HAP-1 (cell line): ENCODE measurements around the gene BICDL2.
"Not testable (repeated sequence)": the region's sequence is repeated elsewhere in the genome, so short reads cannot be mapped to it uniquely, and the experiment has no call there.

Experiments used
- DNase-seq, 2 experiments: peaks; one replicate each; pipeline ENCODE4 v3.0.0-alpha.2; 2016 to 2020; ENCODE audit warnings: low spot score in 2 of 2
- H3K27me3 ChIP-seq: fragments of 250-450 bp; sonication (Bioruptor Pico); 2 replicates; pipeline ENCODE4 v1.5.1; 2020; ENCODE audit warnings: low read depth, mild to moderate bottlenecking, moderate library complexity
- H3K36me3 ChIP-seq: fragments of 250-450 bp; sonication (Bioruptor Pico); replicated peaks from 2 replicates; pipeline ENCODE4 v1.5.1; 2020; ENCODE audit warnings: mild to moderate bottlenecking
- H3K4me1 ChIP-seq: fragments of 250-450 bp; sonication (Bioruptor Pico); 2 replicates; pipeline ENCODE4 v1.5.1; 2020; ENCODE audit warnings: mild to moderate bottlenecking
- H3K4me3 ChIP-seq: fragments of 250-450 bp; sonication (Bioruptor Pico); 2 replicates; pipeline ENCODE4 v1.5.1; 2020; ENCODE audit warnings: mild to moderate bottlenecking, moderate library complexity
- H3K9me3 ChIP-seq: fragments of 250-450 bp; sonication (Bioruptor Pico); 2 replicates; pipeline ENCODE4 v1.5.1; 2020; ENCODE audit warnings: mild to moderate bottlenecking, moderate library complexity
- in situ Hi-C: fragments of 300-500 bp; cut with MboI; formaldehyde crosslinking; loops from 3 replicates; pipeline ENCODE4 v1.14.3; 2020; ENCODE audit warnings: low sequenced_read_pairs, inconsistent platforms, mixed read lengths

BICDL2 gene, protein sequence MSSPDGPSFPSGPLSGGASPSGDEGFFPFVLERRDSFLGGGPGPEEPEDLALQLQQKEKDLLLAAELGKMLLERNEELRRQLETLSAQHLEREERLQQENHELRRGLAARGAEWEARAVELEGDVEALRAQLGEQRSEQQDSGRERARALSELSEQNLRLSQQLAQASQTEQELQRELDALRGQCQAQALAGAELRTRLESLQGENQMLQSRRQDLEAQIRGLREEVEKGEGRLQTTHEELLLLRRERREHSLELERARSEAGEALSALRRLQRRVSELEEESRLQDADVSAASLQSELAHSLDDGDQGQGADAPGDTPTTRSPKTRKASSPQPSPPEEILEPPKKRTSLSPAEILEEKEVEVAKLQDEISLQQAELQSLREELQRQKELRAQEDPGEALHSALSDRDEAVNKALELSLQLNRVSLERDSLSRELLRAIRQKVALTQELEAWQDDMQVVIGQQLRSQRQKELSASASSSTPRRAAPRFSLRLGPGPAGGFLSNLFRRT

DNA sequence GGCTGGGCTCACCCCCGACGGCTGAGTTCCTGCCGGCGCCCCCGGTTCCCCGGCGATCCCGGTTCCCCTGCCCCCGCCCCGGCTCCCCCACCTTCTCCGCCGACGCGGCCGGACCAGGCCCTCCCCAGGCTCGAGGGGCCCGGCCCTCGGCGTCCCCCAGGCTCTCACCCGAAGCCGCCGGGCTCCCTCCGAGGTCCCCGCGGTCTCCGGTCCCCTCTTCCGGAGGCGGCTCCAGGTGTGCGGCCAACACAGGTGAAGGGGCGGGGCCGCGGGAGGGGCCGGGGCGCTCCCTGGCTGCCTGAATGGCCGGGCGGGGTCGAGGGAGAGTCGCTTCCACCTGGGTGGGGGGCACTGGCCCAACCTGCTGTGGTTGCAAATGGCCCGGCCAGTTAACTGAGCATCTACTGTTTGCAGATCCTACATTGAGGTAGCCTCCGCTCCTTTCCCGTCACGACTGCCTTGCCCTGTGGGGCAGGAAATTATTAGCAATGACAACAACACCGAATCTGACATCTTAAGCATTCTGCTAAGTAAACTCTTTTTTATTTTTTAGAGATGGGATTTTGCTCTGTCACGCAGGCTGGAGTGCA, at the start of gene BICDL2:
BICDL2 (minus strand) TSS at position 219 of the 590 bp plus-strand sequence. CDS start 1,448 bp downstream, outside the sequence.
- H3K9me3 ChIP-seq, result no peaks in the 10 kb centered on the region; the same call in 1 of the 2 replicates
- no peaks in the 10 kb centered on the region for H3K36me3 ChIP-seq
- peaks cover 76% of the 10 kb centered on the region for H3K27me3 ChIP-seq
- in situ Hi-C loops, result no loop called here
- H3K4me1 ChIP-seq, result no peaks in the 10 kb centered on the region
- no peak within 1 kb of the TSS for H3K4me3 ChIP-seq
- DNase-seq, result no peak

DNA sequence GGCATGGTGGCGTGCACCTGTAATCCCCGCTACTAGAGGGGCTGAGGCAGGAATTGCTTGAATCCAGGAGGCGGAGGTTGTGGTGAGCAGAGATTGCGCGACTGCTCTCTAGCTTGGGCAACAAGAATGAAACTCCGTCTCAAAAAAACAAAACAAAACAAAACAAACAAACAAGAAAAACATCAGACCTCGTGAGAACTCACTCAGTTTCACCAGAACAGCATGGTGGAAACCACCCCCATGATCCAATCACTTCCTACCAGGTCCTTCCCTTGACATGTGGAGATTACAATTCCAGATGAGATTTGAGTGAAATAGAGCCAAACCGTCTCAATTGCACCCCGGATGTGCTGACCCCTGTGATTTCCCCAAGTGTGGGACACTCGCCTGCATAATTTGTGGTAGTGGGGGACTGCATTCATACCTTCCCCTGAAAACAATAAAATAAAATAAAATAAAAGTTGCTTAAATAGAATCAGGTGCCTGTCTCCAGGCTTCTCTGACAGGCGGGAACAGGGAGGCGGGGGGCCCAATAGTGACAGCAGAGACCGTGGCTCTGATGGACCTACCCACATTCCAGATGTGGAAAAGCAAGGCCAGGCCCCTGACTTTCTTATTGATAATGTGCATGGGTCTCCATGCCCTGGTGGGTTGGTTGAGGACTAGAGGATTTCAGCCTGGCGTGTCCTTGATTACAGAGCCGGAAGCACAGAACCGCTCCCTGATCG, 49.3 kb upstream of the BICDL2 start:
- in situ Hi-C loops, result no loop called here
- Histone ChIP-seq H3K4me1 (no peaks in the 10 kb centered on the region), H3K4me3 (no peak overlapping the region)

DNA sequence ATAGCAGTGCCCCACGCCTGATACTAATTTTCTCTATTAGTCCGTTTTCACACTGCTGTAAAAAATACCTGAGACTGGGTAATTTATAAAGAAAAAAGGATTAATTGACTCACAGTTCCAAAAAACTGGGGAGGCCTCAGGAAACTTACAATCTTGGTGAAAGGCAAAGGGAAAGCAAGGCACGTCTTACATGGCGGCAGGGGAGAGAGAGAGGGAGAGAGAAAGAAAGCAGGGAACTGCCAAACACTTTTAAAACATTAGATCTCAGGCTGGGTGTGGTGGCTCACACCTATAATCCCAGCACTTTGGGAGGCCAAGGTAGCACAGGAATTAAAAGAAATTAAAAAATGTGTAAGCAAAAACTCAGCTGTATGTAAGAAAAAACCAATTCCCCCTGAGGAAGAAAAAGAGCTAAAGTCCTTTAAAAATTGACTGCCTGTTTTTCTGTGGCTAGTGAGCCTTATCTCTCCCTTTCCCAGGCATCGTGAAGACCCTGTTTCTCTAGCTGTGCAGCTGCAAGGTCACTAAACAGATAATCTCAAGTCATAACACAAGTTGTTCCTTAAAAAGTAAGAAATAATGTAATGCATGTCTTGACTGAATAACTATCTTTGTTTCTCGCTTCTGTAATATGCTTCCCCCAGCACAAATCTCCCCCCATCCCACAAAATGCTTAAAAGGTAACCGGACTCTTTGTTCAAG, 48.4 kb upstream of the BICDL2 start:
- no peaks in the 10 kb centered on the region for H3K36me3 ChIP-seq
- DNase-seq, result no peak
- no peak overlapping the region for H3K4me3 ChIP-seq
- H3K4me1 ChIP-seq, result no peaks in the 10 kb centered on the region
- no peaks in the 10 kb centered on the region for H3K9me3 ChIP-seq
- in situ Hi-C loops, result no loop called here
- peaks cover 6% of the 10 kb centered on the region; the same call in 1 of the 2 replicates for H3K27me3 ChIP-seq

More for the DNA sequence above, 49.3 kb upstream of the BICDL2 start:
- no peaks in the 10 kb centered on the region for H3K36me3 ChIP-seq
- H3K27me3 ChIP-seq, result no peaks in the 10 kb centered on the region
- DNase-seq, result no peak
- no peaks in the 10 kb centered on the region for H3K9me3 ChIP-seq

DNA sequence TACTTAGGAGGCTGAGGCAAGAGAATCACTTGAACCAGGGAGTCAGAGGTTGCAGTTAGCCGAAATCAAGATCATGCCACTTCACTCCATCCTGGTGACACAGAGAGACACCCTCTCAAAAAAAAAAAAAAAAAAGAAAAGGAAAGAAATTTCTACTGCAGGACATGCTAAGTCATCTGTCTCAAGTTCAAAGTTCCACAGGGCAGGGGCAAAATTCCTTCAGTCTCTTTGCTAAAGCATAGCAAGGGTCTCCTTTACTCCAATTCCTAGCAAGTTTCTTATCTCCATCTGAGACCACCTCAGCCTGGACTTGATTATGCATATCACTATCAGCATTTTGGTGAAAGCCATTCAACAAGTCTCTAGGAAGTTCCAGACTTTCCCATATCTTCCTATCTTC, 47.7 kb upstream of the BICDL2 start:
- Histone ChIP-seq H3K36me3 (no peaks in the 10 kb centered on the region), H3K9me3 (no peaks in the 10 kb centered on the region), H3K4me3 (no peak overlapping the region), H3K27me3 (peaks cover 12% of the 10 kb centered on the region; the same call in 1 of the 2 replicates), H3K4me1 (no peaks in the 10 kb centered on the region)
- in situ Hi-C loops, result no loop called here
- no peak for DNase-seq

DNA sequence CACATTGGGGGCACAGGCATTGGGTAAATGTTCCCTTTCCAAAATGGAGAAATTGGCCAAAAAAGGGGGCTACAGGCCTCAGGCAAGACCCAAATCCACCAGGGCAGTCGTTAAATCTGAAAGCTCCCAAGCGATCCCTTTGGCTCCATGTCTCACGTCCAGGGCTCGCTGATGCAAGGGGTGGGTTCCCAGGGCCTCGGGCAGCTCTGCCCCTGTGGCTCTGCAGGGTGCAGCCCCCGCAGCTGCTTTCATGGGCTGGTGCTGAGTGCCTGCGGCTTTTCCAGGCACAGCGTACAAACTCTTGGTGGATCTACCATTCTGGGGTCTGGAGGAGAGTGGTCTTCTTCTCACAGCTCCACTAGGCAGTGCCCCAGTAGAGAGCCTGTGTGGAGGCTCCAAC, 46.7 kb upstream of the BICDL2 start:
- DNase-seq, H3K9me3 ChIP-seq, H3K4me3 ChIP-seq, H3K36me3 ChIP-seq, H3K4me1 ChIP-seq, in situ Hi-C loops: not testable (repeated sequence)
- H3K27me3 ChIP-seq, result peaks cover 21% of the 10 kb centered on the region; the same call in 1 of the 2 replicates

DNA sequence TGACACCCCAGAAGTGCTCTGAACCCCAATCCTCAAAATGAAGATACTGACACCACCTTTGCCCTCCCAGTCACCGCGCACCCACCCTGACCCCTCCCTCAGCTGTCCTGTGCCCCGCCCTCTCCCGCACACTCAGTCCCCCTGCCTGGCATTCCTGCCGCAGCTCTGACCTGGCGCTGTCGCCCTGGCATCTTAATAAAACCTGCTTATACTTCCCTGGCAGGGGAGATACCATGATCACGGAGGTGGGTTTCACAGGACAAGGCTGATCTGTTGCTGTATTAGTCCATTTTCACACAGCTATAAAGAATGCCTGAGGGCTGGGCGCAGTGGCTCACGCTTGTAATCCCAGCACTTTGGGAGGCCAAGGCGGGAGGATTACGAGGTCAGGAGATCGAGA, 45.2 kb upstream of the BICDL2 start:
- DNase-seq, H3K36me3 ChIP-seq, H3K4me3 ChIP-seq, H3K4me1 ChIP-seq, in situ Hi-C loops, H3K9me3 ChIP-seq: not testable (repeated sequence)
- H3K27me3 ChIP-seq, result peaks cover 35% of the 10 kb centered on the region

DNA sequence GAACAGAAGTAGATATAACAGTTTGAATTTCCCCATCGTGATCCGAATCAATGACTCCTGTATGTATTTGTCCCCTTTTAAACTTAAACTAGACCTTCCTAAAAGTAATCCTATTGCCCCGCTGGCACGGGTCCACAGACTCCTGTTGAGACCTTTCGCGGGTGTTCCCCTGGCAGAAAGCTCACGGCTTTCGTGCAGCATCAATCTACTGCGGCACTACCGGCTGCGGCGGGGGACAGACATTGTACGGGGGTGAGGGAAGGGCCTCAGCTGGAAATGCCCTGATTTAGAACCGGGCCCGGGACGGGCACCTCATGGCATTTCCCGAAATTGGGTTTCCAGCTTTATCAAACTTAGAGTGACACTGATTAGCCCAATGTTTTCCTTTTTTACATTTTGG, 43.3 kb upstream of the BICDL2 start:
- Histone ChIP-seq H3K36me3 (no peaks in the 10 kb centered on the region), H3K9me3 (no peaks in the 10 kb centered on the region), H3K4me3 (no peak overlapping the region), H3K27me3 (peaks cover 37% of the 10 kb centered on the region), H3K4me1 (no peaks in the 10 kb centered on the region)
- in situ Hi-C loops, result no loop called here
- no peak for DNase-seq

DNA sequence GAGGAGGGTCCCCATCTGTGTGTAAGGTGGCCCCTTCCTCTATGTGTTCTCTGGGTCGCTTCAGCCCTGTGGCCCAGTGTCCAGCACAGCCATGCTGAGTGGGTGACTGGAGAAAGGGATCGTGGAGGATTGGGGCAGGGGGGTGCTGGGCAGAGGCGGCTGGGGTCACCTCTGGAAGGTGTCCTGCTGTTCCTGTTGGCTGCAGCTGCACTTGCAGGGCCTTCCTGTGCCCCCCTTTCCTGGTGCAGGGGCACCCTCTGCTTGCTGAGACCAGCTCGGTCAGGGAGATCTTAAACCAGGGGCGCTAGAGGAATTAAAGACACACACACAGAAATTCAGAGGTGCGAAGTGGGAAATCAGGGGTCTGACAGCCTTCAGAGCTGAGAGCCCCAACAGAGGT, 39.8 kb upstream of the BICDL2 start:
- DNase-seq, result no peak
- Histone ChIP-seq H3K4me3 (no peak overlapping the region), H3K27me3 (peaks cover 42% of the 10 kb centered on the region), H3K4me1 (no peaks in the 10 kb centered on the region), H3K9me3 (no peaks in the 10 kb centered on the region), H3K36me3 (no peaks in the 10 kb centered on the region)
- in situ Hi-C loops, result no loop called here

DNA sequence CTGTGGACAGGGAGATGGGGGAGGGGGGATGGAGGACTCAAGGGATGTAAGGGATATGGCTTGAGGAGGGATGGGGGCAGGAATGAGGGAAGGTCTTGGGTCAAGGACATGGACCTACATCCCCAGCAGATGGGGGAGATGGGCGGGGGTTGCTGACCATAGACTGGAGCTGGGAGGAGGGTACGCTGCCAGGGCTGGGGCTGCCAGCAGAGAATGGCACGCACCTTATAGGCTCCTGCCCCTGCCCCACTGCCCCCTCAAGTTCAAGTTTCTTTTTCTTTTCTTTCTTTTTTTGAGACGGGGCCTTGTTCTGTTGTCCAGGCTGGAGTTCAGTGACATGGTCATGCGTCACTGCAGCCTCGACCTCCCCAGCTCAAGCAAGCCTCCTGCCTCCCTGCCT, 39.2 kb upstream of the BICDL2 start:
- H3K9me3 ChIP-seq, H3K4me3 ChIP-seq, in situ Hi-C loops, H3K36me3 ChIP-seq, DNase-seq, H3K4me1 ChIP-seq: not testable (repeated sequence)
- peaks cover 42% of the 10 kb centered on the region for H3K27me3 ChIP-seq

DNA sequence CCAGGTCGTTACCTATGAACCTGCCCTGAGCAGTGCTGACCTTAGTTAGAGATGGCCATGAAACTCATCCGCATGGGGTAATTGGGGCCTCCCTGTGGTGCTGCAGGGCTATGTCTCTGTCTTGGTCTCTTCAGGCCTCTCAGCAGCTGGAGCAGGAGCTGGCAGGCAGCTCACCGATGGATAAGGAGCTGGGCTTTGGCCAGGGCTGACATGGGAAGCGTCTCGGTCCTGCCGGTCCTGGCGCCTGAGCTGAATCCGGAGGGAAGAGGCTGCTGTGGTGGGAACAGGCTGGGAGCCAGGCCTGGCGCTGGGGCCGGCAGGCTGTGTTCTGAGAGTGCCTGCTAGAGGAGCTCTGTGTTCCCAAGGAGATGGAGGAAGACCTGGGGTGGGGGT, 38.8 kb upstream of the BICDL2 start:
- Histone ChIP-seq H3K4me1 (no peaks in the 10 kb centered on the region), H3K27me3 (peaks cover 40% of the 10 kb centered on the region), H3K4me3 (no peak overlapping the region), H3K36me3 (no peaks in the 10 kb centered on the region), H3K9me3 (no peaks in the 10 kb centered on the region)
- DNase-seq, result no peak
- in situ Hi-C loops, result no loop called here

DNA sequence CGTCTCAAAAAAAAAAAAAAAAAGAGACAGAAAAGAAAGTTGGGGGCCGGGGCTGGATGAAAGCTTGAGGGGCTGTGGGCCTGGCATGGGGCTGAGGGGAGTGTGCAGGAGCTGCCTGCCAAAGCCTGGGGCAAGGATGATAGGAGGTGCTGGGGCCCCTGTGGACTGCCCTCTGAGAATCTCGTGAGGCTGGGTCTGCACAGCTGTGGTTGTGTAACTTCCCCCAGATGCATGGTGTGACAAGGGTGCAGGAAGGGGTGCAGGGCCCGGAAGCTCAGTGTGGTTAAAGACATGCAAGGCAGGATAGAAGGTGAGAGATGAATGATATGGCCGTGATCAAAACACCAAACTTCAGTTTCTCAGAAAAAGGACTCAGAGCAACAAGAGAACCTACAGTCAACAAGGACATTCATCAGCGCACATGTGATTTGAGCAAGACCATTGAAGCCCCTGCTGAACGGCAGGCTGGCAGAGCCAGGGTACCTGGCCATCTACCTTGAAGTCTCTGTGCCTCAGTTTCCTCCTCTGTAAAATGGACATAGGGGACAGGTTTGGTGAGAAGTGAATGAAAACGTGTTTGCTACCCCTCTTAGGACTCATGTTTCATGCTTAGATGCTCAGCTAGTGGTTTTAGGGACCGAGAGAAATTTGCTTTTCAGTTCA, 38.2 kb upstream of the BICDL2 start:
- H3K4me1 ChIP-seq, result no peaks in the 10 kb centered on the region
- H3K27me3 ChIP-seq, result peaks cover 35% of the 10 kb centered on the region
- no peaks in the 10 kb centered on the region for H3K36me3 ChIP-seq
- no peak overlapping the region for H3K4me3 ChIP-seq
- no peak for DNase-seq
- no peaks in the 10 kb centered on the region for H3K9me3 ChIP-seq
- in situ Hi-C loops, result no loop called here

DNA sequence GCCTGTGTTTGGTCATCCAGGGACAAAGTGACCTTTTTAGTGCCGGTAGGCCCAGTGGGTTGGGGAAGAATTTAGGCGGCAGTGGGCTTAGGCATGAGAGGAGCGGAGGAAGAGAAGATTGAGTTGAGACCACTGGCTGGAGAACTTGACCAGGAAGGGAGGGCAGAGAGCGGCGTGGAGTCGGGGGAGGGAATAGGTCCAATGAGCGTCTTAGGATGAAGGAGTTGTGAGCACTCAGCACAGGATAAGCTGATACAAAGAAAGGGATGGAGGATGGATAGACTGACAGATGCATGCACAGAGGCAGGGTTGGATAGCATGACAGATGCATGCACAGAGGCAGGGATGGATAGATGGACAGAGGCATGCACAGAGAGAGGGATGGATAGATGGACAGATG, 36.7 kb upstream of the BICDL2 start:
- H3K4me1 ChIP-seq, result no peaks in the 10 kb centered on the region
- H3K9me3 ChIP-seq, result no peaks in the 10 kb centered on the region
- in situ Hi-C loops, result no loop called here

More for the DNA sequence above, 36.7 kb upstream of the BICDL2 start:
- Histone ChIP-seq H3K36me3 (no peaks in the 10 kb centered on the region), H3K27me3 (peaks cover 21% of the 10 kb centered on the region), H3K4me3 (no peak overlapping the region)
- DNase-seq, result no peak
